ENCODE measurements around the gene ST6GALNAC3.

Gene ST6GALNAC3

GRCh38 chr1:76482272-76482671, 407.7 kb downstream of the ST6GALNAC3 start:
- Mint-ChIP-seq H3K36me3 (no peaks in the 10 kb centered on the region), H3K9me3 (peaks cover 5% of the 10 kb centered on the region), H3K4me3 (no peak overlapping the region), H3K27me3 (no peaks in the 10 kb centered on the region), H3K4me1 (no peaks in the 10 kb centered on the region), H3K27ac (no peak overlapping the region)

GRCh38 chr1:76491737-76492136, 417.2 kb downstream of the ST6GALNAC3 start:
- H3K27ac Mint-ChIP-seq, result no peak overlapping the region
- H3K4me3 Mint-ChIP-seq, result no peak overlapping the region
- H3K36me3 Mint-ChIP-seq, result no peaks in the 10 kb centered on the region
- no peaks in the 10 kb centered on the region for H3K9me3 Mint-ChIP-seq
- no peaks in the 10 kb centered on the region for H3K27me3 Mint-ChIP-seq
- peaks cover 8% of the 10 kb centered on the region for H3K4me1 Mint-ChIP-seq

- Mint-ChIP-seq H3K36me3 (no peaks in the 10 kb centered on the region), H3K27me3 (no peaks in the 10 kb centered on the region), H3K4me1 (peaks cover 8% of the 10 kb centered on the region), H3K4me3 (no peak overlapping the region), H3K9me3 (no peaks in the 10 kb centered on the region), H3K27ac (no peak overlapping the region)
These were observed 418.3 kb downstream of the ST6GALNAC3 start for GRCh38 chr1:76492752-76493430.

GRCh38 chr1:76494807-76495206, 420.3 kb downstream of the ST6GALNAC3 start:
- no peaks in the 10 kb centered on the region for H3K36me3 Mint-ChIP-seq
- H3K27ac Mint-ChIP-seq, result no peak overlapping the region
- H3K4me1 Mint-ChIP-seq, result peaks cover 8% of the 10 kb centered on the region
- no peaks in the 10 kb centered on the region for H3K27me3 Mint-ChIP-seq
- no peaks in the 10 kb centered on the region for H3K9me3 Mint-ChIP-seq
- no peak overlapping the region for H3K4me3 Mint-ChIP-seq

GRCh38 chr1:76496871-76497270, 422.3 kb downstream of the ST6GALNAC3 start:
- H3K9me3 Mint-ChIP-seq, result no peaks in the 10 kb centered on the region
- no peak overlapping the region for H3K27ac Mint-ChIP-seq
- H3K27me3 Mint-ChIP-seq, result no peaks in the 10 kb centered on the region
- H3K4me1 Mint-ChIP-seq, result peaks cover 18% of the 10 kb centered on the region
- no peak overlapping the region for H3K4me3 Mint-ChIP-seq
- H3K36me3 Mint-ChIP-seq, result no peaks in the 10 kb centered on the region

- Mint-ChIP-seq H3K27ac (no peak overlapping the region), H3K9me3 (no peaks in the 10 kb centered on the region), H3K27me3 (no peaks in the 10 kb centered on the region), H3K4me3 (no peak overlapping the region), H3K36me3 (no peaks in the 10 kb centered on the region), H3K4me1 (peaks cover 17% of the 10 kb centered on the region)
These were observed 425.6 kb downstream of the ST6GALNAC3 start for GRCh38 chr1:76500116-76500515.

- H3K27me3 Mint-ChIP-seq, result no peaks in the 10 kb centered on the region
- H3K27ac Mint-ChIP-seq, result no peak overlapping the region
- no peaks in the 10 kb centered on the region for H3K9me3 Mint-ChIP-seq
- peak overlapping the region; percentile 39 for H3K4me3 Mint-ChIP-seq
- H3K4me1 Mint-ChIP-seq, result peaks cover 17% of the 10 kb centered on the region
- no peaks in the 10 kb centered on the region for H3K36me3 Mint-ChIP-seq
These were observed 426.6 kb downstream of the ST6GALNAC3 start for GRCh38 chr1:76501136-76501535.

- Mint-ChIP-seq H3K4me1 (peaks cover 17% of the 10 kb centered on the region), H3K27me3 (no peaks in the 10 kb centered on the region), H3K36me3 (no peaks in the 10 kb centered on the region), H3K9me3 (no peaks in the 10 kb centered on the region), H3K4me3 (peak overlapping the region; percentile 39), H3K27ac (no peak overlapping the region)
These were observed 427.2 kb downstream of the ST6GALNAC3 start for GRCh38 chr1:76501586-76502219.

- Mint-ChIP-seq H3K9me3 (no peaks in the 10 kb centered on the region), H3K4me1 (peaks cover 17% of the 10 kb centered on the region), H3K27me3 (no peaks in the 10 kb centered on the region), H3K36me3 (no peaks in the 10 kb centered on the region), H3K27ac (no peak overlapping the region), H3K4me3 (no peak overlapping the region)
These were observed 428.6 kb downstream of the ST6GALNAC3 start for GRCh38 chr1:76503100-76503499.

- Mint-ChIP-seq H3K36me3 (no peaks in the 10 kb centered on the region), H3K4me1 (peaks cover 17% of the 10 kb centered on the region), H3K27ac (no peak overlapping the region), H3K27me3 (no peaks in the 10 kb centered on the region), H3K4me3 (no peak overlapping the region), H3K9me3 (no peaks in the 10 kb centered on the region)
These were observed 429.2 kb downstream of the ST6GALNAC3 start for GRCh38 chr1:76503736-76504135.

- Mint-ChIP-seq H3K4me3 (no peak overlapping the region), H3K9me3 (no peaks in the 10 kb centered on the region), H3K4me1 (peaks cover 18% of the 10 kb centered on the region), H3K27me3 (no peaks in the 10 kb centered on the region), H3K36me3 (no peaks in the 10 kb centered on the region), H3K27ac (no peak overlapping the region)
These were observed 432.8 kb downstream of the ST6GALNAC3 start for GRCh38 chr1:76507376-76507775.

GRCh38 chr1:76508871-76509270, 434.3 kb downstream of the ST6GALNAC3 start:
- H3K36me3 Mint-ChIP-seq, result no peaks in the 10 kb centered on the region
- no peaks in the 10 kb centered on the region for H3K9me3 Mint-ChIP-seq
- H3K27ac Mint-ChIP-seq, result no peak overlapping the region
- no peaks in the 10 kb centered on the region for H3K27me3 Mint-ChIP-seq
- H3K4me3 Mint-ChIP-seq, result no peak overlapping the region
- H3K4me1 Mint-ChIP-seq, result peaks cover 19% of the 10 kb centered on the region

GRCh38 chr1:76510672-76511557, 436.4 kb downstream of the ST6GALNAC3 start:
- Mint-ChIP-seq H3K36me3 (no peaks in the 10 kb centered on the region), H3K4me1 (peaks cover 19% of the 10 kb centered on the region), H3K9me3 (no peaks in the 10 kb centered on the region), H3K27me3 (no peaks in the 10 kb centered on the region), H3K4me3 (no peak overlapping the region), H3K27ac (no peak overlapping the region)

GRCh38 chr1:76511558-76512179, 437.1 kb downstream of the ST6GALNAC3 start:
- Mint-ChIP-seq H3K4me3 (no peak overlapping the region), H3K36me3 (no peaks in the 10 kb centered on the region), H3K4me1 (peaks cover 22% of the 10 kb centered on the region), H3K27ac (no peak overlapping the region), H3K27me3 (no peaks in the 10 kb centered on the region), H3K9me3 (no peaks in the 10 kb centered on the region)

- Mint-ChIP-seq H3K4me3 (no peak overlapping the region), H3K36me3 (no peaks in the 10 kb centered on the region), H3K9me3 (no peaks in the 10 kb centered on the region), H3K27me3 (no peaks in the 10 kb centered on the region), H3K4me1 (no peaks in the 10 kb centered on the region), H3K27ac (no peak overlapping the region)
These were observed 456.4 kb downstream of the ST6GALNAC3 start for GRCh38 chr1:76530953-76531352.

Measured in activated naive CD4-positive, alpha-beta T cell treated with anti-CD3 and anti-CD28 coated beads, Interleukin-2, amount 50 U/mL, for 24 hours (primary cell).